HG03039 (cell line): ENCODE data around the gene EMC1.
"Not testable (repeated sequence)": the region's sequence is repeated elsewhere in the genome, so short reads cannot be mapped to it uniquely, and the experiment has no call there.

Experiments
- ATAC-seq: cut with Tn5 transposase; IDR thresholded peaks from one replicate; pipeline ENCODE4 v1.9.1; 2021; ENCODE audit warnings: mild to moderate bottlenecking, moderate library complexity; ENCODE audit not compliant: unreplicated experiment

EMC1 gene

DNA sequence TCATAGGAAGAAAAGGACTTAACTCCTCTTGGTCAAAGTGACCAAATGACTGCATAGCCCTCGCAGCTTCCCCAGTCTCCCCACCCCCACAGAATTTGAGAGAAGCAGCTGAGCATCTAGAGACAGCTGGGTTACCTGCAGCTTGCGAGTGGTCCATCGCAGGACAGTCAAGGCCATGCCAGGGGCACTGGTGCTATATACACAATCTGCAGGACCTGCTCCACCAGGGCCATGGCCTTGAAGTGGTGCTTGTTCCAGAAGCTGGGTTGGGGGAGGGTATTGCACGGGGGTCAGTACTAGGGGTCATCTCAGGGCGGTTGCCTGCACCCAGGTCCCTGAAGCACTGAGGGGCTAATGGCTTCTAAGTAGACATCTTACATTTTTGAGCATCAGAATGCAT lies 10.7 kb upstream of the EMC1 start:
- no peak for ATAC-seq

GRCh38 chr1:19260211-19261138 lies 9.2 kb upstream of the EMC1 start:
- no peak for ATAC-seq

- no peak for ATAC-seq
Measured at GRCh38 chr1:19258353-19258752, 7.0 kb upstream of the EMC1 start.

DNA sequence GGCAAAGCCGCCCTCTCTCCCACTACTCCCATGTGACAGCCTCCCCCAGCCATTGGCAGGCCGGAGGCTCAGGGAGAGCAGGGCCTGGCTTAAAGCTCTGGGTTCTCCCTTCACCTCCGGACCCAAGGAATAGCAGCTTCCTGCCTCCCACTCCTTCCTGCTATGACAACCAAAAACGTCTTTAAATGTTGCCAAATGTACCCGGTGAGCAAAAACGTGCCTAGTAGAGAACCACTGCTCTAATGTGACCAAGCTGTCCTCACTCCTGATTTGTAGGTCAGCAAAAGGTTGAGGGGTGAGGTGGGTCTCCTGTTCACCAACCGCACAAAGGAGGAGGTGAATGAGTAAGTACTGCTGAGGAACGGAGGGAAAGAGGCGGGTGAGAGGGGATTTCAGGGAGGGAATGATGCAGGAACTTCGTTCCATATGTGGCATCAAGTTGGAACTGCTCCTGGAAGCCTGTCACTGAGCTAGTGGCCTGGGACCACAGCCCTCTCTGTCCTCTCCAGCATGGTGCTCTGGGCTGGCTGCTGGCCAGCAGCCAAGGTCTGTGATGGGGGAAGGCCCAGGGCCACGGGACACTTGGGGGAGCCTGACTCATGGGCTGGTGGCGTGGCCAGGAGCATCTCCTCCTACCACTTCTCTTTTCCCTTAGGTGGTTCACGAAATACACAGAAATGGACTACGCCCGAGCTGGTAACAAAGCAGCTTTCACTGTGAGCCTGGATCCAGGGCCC lies 6.0 kb upstream of the EMC1 start:
- no peak for ATAC-seq

DNA sequence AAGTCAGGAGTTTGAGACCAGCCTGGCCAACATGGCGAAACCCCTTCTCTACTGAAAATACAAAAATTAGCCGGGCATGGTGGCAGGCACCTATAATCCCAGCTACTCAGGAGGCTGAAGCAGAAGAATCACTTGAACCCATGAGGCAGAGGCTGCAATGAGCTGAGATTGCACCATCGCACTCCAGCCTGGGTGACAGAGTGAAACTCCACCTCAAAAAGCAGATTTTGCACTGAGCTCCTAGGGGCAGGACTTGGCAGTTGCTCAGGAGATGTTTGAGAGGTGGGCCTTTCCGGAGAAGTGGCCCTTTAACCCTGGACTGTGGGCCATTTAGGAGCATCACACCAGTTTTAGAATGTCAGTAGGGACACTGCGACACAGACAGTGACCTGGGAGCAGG lies 5.0 kb upstream of the EMC1 start:
- not testable (repeated sequence) for ATAC-seq

- no peak for ATAC-seq
Measured at GRCh38 chr1:19255288-19255687, 4.0 kb upstream of the EMC1 start.

DNA sequence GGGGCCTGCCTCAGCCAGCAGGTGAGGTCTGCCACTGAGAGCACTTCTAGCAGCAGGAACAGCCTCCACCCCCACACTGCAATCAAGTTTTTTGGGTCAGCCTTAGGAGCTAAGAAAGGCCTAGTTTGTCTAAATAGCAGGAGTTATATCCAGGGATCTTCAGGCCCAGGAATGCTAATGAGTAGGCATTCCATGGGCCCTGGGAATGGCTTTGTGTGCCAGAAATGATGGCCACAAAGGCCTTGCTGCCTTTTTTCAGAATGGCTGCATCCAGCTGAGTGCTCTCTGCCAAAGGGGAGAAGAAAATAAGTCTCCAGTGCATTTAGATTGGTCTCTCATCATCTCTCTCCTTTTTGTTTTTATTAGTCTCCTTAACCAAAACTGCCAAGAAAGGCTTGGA lies 3.1 kb upstream of the EMC1 start:
- no peak for ATAC-seq

GRCh38 chr1:19250629-19251304 lies 557 bp downstream of the EMC1 start:
- ATAC-seq = no peak

DNA sequence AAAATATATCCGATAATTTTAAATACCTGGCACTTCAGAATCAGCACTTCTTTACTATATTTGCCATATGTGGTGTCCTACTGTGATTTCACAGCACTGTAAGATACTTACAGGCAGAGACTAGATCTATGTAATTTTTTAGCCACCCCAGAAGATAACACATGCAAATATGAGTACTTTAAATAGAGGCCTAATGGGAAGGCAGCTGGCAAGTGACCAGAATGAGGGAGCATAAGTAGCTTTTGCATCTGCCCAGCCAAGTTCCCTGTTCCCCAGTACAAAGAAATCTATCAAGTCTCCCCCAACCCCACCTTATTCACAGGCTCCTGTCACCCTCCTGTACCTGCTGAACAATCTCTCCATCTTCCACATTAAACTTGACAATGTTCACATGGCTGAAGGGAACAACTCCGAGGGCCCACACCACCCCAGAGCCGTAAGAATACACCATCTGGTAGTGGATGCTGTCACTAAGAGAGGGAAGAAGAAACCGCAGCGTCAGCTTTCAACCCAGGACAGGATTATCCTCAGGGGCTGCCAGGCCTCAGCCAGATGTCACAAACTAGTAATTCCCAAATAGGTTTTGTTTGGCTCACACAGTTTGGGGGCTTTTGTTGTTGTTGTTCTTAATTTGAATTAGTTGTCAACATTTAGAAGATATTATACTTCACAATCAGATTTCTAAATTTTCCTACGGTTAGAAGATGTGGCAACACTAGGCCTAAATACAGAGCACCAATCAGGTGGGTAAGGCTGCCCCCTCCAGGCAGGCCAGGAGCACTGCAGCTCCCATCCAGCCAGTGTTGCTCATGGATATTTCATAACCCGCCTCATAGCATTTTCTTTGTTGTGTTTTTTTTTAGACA lies 10.4 kb downstream of the EMC1 start:
- ATAC-seq = no peak

DNA sequence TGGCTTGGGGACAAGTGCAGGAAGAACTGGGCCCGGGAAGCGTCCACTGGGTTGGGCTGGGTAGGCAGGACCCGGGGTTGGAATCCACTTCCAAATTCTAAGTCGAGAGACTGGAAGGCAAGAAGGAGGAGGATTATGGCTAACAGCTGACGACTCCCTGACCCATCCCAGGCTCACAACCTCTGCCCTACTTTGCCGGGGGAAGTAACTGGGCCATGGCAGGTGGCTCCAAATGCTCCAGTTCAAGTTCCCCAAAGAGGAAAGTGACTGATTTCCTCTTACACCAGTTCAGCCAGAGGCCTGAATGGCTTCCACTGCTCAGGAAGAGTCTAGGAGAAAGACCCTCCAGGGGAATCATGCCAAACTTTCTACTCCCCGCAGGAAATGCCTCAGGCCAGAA lies 11.4 kb downstream of the EMC1 start:
- ATAC-seq = no peak

- no peak for ATAC-seq
Measured at GRCh38 chr1:19234224-19234623, 17.1 kb downstream of the EMC1 start.

DNA sequence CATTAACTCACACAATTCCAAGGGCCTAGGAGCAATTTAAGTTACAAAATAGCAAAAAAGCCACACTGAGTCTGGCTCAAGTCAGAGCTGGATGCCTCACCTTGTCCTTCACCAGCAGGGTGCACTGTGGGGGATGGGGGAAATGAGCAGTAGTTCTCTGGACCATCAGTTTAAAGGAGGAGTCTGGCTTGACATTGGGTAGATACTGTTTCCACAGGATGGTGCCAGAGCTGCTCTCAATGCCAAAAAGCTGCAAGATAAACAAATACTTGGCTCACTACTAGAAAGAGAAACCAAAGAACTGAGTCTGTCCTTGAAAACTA lies 18.8 kb downstream of the EMC1 start:
- no peak for ATAC-seq

DNA sequence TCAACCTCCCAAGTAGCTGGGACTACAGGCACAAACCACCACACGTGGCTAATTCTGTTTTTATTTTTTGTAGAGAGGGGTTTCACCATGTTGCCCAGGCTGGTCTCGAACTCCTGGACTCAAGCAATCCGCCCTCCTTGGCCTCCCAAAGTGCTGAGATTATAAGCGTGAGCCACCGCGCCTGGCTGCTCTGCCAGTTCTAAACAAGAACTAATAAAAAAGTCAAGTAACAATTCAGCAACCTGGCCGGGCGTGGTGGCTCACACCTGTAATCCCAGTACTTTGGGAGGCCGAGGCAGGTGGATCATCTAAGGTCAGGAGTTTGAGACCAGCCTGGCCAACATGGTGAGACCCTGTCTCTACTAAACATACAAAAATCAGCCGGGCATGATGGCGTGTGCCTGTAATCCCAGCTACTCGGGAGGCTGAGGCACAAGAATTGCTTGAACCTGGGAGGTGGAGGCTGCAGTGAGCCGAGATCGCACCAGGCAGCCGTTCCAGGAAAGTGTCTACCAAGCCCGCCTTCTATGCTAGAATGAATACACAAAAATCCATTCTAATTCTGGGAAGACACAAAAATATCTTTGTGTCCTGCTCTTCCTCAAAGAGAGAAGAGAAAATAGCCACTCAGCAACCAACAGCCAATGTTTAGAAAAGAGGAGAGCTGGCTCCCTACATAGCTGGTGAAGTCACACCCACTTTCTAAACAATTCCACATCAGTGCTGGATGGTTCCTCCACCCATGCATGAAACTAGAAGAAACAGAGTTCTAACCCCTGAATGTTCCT lies 19.4 kb downstream of the EMC1 start:
- ATAC-seq = not testable (repeated sequence)

DNA sequence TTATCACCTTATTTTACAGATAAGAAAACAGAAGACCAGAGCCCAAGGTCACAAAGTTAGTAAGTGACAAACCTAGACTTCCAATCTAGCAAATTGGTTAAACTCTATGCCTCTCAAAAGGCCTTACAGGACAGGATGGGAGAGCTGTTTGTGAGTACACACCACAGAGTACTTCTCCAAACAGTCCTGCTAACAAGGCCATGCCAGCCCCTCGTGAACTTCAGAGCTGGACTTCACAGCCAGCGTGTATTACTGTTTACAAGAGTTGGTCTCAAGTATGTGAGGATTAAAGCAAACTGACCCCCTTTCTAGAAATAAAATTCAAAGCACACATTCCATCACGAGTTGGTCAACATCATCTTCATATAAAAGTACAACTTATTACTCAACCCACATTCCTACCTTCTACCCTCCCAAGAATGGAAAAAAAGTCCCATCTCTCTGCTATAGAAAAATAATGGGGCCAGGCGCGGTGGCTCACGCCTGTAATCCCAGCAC lies 21.4 kb downstream of the EMC1 start:
- no peak for ATAC-seq

- no peak for ATAC-seq
Measured at GRCh38 chr1:19229229-19229628, 22.1 kb downstream of the EMC1 start.

GRCh38 chr1:19222979-19223824 lies 28.1 kb downstream of the EMC1 start:
- no peak for ATAC-seq

DNA sequence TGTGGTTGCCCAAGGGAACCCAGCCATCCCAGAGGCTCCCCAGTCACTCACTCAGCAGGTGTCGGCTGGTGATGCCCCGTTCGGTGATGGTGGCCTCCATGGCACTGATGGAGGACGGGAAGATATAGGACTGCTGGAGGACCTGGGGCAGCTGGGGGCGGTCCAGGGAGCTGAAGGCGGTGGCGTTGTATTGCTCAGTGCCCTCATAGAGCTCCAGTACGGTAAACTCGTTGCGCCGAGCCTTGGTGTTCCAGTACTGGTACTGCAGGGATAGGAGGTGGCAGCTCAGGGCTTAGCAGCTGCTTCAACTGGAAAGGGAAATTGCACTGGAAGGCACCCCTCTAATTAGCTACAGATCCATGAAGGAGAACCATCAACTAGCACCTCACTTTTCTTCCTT lies 28.8 kb downstream of the EMC1 start:
- no peak for ATAC-seq

GRCh38 chr1:19220991-19221390 lies 30.3 kb downstream of the EMC1 start:
- ATAC-seq = no peak
